HCEC 1CT (cell line): Measurements from ENCODE around the gene UNC5C.

Experiments used
- DNase-seq: peaks from one replicate; pipeline ENCODE4 v3.0.0-alpha.2; 2017

Gene UNC5C

DNA sequence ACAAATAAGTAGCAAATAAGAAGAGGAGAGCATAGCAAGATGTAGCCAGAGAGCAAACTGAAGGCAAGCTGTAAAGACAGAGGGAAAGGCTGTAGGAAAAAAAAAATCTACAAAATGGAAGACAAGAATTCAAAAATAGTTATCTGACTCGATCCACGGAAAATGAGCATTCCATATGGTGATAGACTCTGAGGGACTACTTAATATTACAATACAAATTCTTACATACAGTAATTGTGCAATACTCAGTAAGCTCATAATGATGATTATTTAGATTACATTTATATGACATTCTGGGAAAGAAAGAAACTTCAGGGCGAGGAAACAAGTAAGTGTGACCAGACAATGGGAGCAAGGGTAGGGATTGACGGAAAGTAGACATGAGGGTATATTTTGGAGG is 102.6 kb downstream of the UNC5C start:
- DNase-seq, result no peak

DNA sequence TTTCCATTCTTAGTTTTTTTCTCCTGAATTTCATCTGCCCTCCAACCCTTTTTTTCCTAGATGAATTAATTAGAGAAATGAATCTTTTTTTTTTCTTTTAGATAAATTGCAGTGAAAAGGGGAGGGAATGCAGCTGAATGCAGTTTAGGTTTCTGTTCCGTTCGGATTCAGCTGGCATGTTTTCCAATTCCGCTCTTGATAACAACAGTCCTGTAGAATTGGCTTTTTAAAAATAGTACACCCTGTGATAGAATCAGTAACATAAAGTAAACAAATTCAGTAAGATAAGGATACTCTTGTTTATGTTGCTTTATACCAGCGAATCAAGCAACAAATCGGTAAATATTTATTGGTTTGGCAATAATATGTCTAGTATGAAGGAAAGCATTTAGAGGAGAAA is 103.5 kb downstream of the UNC5C start:
- no peak for DNase-seq

DNA sequence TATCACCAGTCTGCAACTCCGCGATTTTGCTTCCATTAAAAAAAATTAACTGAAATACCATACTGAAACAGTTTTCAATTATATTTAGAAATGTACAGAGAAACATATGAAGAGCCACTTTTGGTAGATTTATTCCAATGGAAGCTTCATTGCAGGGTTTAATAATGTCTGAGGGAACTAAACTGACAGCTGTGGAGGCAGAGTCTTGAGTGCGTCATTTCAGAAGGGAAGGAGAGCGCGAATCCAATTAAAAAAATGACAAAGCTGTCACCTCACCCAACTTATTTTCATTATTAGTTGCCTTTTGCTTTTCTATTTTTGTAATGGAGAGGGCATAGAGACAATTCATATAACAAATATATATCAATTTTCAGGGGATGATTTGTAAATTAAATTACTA is 104.0 kb downstream of the UNC5C start:
- no peak for DNase-seq

DNA sequence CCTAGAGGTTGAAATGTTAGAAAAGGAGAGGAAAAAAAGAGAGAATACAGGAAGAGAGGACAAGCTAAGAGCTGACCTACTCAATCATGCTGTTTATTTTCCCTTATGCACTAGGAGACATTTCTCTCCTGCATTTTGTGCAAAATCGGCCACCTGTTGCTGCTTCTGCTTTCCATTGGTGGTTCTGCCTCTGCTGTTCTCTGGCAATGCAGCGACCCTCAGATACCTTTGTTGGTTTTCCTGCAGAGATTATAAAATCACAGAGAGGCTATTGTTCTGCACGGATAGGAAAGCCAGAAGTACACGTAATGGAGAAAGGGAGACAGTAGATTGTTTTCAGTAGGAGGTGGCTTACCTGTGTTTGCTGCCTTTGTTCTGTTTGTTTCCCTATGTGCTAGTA is 108.9 kb downstream of the UNC5C start:
- DNase-seq, result no peak

DNA sequence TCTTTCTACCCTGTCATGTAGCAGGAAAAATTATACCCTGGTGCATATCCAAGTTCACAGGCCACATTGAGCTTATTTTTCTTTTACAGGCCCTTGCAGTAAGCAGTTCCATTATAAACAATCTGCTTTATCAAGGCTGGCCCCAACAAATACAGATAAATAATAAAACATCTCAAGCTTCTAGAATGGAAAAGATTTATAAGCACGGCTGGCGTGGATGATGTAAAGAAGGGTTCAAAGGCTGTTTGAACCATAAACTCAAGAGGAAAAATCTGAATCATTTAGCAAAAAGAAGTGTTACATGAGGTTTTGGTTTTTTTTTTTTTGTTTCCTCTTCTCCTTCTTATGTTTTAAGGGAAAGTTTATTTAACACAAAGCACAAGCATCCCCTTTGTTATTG is 109.7 kb downstream of the UNC5C start:
- DNase-seq, result no peak

DNA sequence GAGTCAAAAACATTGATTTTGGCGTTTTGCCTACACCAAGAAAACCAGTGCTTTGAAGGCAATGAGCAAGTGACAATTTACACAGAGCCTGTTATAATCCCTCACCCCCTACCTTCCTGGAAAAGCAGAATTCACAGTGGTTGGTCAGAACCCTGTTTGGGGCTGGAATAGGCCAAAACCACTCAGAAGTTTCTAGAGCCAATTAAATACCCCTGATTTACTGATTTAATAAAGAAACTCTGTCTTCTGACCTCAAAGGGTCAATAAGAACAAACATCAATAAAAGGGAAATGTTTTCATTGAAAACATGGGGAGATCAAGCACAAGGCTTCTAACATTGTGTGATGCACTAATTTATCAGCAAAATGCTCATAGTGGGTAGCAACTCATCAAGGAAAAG is 116.3 kb downstream of the UNC5C start:
- no peak for DNase-seq

DNA sequence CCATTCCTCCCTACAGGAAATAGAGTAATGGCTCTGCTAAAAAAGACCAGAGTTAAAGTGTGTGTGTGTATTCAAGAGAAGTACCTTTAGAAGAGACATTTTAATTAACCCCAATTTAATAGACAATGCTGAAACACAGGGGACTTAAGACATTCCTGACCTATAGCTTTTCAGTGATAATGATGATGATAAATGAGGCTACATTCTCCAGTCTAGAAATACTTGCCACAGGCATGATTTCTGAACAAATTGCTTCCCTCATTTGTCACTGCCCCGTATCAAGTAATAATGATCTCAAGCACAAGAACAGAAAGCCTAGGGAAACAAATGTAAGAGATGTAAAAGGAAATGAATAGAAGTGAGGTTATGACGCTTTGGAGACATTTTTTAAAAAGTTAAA is 117.1 kb downstream of the UNC5C start:
- DNase-seq, result no peak

DNA sequence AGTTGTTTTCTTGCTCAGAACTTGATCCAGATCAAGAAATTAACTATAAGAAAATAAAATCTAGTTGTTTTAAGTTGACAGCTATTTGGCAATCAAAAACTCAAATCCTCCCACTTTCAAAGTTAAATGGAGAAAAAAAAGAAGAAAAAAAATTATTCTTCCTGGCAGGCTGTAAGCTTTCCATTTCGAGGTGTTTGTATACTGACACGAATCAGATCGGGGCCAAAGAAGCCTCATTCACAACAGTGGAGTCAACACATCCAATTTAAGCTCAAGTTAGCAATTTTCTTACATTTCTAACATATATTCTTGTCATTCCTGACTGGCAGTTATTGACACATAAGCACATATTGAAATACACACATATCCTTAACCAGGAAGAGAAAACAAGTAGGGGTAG is 119.4 kb downstream of the UNC5C start:
- DNase-seq, result no peak

DNA sequence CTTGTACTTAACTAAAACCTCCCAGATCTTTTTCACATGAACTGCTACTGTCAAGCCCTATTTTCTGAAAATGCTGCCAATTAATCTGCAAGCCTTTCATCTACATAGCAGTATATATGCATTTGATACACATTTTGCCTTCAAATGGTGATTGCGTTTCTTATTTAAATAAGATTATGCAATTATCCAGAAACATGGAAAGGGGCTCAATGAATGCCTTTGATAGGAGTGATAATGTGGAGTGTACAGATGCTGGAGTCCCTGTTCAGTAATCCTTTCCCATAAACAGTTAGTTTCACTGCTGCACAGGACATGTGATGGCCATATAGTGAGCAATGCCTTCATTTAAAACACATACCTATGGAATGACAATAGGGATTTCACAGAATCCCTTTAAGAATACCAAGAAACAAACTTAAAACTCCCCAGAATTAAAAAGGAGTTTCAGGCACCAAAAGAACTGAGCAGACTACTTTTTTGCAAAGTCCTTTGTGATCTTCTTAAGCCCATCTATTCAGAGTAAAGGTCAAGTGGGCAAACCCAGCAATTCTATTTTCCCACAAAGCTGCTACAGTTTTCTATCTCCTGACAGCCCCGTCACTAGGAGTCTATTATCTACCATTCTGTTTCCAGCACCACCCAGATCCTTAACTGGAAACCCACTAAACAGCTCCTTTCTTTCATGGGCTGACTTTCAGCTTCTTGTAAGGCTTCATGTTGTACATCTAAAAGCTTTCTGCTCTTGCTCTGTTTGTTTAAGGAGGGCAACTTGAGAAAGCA is 120.3 kb downstream of the UNC5C start:
- no peak for DNase-seq

DNA sequence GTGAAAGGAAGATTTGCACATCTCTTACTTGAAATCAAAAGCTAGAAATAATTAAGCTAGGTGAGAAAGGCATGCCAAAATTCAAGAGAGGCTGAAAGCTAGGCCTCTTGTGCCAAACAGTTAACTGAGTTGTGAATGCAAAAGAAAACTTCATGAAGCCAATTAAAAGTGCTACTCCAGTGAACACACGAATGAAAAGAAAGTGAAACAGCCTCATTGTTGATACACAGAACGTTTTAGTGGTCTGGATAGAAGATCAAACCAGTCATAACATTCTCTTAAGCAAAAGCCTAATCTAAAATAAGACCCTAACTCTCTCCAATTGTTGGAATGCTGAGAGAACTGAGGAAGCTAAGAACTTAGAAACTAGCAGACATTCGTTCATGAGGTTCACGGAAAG is 122.3 kb downstream of the UNC5C start:
- DNase-seq, result no peak

DNA sequence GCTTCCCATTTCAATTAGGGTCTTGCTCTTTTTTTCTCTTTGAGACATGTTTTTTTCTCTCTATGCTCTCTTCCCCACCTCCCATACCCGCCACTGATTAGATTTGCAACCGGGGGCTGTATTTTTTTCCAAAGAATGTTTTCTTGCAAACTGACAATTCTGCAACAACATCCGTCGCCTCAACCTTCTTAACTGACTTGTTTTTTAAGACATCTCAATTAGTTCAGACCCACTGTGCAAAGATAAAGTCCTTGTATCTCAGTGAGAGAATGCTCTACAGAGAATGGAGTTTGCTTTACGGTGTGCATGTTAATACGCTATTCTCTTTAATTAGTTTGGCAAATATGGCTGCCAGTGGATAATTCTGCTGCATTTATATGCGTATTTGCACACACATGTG is 126.3 kb downstream of the UNC5C start:
- DNase-seq, result no peak

DNA sequence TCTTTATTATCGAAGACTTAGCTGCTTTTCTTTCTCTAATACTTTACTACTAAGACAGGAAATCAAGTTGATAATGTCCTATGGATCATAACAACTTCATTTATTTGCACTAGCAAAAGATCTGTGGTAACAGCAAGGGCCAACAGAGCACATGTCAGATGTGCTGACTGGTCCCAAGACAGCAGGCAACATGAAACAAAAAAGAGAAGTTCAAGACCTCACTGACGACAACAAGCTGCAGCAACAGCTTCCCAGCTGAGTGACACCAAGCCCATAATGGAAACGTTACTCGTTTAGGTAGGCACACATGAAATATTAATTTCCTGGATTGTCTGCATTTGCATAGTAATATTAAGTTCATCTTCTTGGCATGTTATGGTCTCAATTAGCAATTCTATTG is 126.9 kb downstream of the UNC5C start:
- DNase-seq, result no peak

DNA sequence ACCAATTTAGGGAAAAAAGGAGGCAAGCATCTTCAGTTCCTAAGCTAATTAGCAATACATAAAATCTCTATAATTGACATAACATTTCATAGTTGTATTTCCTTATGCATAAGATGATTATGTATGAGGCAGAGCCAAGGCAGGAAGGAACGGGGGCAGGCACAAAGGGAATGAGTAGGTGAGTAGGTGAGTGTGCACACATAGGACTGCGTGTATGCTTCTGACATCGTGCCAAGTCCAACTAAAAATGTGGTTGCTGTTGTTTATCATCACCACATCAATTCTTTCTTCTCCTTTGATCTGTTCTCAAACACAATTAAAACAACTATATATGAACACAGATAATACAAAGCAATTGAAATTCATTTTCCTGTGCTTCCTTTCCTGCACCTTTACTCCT is 131.2 kb downstream of the UNC5C start:
- DNase-seq, result no peak

DNA sequence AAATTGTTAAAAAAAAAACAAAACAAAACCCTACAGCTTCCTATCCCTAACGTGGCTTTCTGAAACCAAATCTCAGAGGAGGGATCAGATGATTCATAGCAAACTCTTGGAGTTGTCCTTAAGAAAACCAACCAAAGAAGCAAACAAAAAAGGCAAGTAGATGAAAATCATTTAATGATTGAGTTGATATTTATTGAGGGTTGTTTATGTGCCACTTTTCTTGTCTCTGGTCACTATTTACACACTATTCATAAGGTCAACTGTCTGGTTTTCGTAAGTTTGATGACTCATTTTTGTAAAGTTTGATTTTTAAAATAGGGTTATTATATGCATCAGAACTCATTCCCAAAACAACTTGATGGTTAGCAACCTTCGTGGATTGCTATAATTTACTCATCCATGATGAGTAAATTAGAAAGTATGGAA is 133.4 kb downstream of the UNC5C start:
- no peak for DNase-seq

DNA sequence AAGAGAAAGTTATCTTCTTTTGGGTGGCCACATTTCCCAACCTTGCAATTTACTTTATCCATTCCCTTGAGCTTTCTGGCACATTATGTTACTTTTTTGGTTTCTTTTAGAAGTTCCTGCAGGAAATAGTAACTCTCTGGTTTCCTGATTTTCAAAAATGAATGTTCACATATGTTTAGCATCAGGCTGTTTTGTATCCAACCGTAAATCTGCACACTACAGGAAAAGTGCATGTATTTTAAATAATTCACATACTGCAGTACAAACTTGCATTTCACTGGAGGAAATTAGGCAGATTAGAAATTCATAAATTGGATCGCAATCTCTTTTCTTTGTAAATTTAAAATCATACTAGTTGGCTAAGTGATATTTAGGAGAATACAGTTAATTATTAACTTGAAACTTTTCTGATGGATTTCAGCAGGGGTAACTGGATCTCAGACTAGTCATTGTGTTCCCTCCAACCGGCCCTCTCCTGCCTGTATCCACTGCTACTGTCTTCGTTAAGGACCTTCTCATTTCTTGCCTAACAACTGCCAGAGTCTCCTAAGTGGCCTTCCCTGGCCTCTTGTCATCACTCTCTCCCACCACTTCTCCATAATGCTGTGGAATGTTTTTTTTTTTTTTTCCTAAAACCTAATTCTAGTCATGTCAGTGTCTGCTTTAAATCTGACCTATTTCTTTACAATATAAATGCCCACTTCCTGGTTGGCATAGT is 137.2 kb downstream of the UNC5C start:
- DNase-seq, result no peak

DNA sequence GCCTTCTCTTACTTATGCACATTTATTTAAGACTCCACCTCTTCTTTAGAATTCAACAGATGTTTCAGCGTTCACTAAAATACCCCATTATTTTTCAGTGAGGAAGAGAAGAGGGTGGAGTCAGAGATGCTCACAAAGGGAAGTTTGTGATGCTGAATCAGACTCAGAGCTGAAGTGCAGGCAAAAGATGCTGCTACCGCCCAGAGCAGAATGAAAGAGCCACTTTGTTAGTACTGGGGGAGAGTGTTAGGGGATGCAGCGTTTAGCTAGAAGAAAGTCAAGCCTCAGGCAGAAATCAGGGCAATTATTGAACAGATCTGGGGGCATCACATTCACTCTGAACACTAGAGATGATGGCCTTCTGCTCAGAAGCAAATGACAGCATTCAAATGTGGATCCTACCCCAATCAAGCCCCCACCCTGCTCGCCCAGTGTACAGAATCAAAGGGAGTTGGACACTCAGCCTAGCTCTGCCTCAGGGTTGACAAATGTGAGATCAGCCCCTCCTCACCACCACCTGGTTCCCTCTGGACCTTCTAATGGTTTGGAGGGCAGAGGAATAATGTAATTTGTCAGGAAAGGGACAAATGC is 138.3 kb downstream of the UNC5C start:
- DNase-seq, result no peak

DNA sequence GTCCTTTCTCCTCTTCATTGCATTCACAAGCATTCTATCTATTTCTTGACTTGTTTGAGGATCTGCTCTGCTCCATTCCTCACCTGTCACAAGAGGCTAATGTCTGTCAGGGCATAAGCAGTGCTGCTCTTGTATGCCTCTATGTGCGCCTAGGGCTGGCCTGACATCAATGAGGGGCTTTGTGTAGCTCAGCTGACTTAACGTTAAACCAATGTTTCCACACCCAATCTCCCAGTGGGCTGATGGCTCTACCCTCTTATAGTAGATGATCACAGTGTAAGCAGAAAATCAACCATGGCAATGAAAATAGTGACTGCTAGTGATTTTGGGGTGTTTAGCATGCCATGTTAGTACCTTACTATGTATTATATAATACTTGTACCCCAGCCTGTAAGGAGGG is 139.0 kb downstream of the UNC5C start:
- DNase-seq, result no peak

DNA sequence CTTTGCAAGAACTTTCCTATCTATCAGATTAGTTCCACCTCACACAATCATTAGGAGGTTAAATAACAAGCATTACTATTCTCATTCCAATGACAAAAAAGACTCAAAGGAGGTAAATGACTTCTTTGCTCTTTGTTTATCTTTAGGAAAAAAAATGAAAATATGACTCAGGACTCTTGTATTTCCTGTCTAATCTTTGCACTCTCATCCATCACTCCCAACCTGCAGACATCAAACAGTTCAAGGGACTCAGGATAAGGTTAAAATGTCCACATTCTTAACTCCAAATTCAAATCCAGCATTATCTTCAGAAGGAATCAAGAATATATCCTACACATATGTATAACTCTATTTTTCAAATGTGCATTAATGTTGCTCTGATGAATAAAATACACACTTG is 139.6 kb downstream of the UNC5C start:
- DNase-seq, result no peak

DNA sequence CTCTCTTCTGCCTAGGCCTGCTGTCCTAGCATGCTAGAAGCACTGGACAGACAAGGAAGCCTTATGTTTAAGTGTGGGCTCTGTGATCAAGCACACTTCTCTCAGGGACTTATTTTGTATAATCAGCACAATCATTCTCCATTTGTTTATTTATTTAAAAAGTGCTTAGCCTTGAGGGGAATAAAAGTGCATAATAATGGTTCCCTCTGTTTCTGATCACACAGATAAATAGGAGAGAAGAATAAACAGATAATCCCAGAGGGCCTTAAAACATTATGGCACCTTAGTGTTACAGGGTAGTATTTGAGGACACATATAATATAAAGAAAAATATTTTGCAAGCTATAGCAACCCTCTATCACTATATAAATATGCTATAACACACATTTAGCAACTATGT is 146.5 kb downstream of the UNC5C start:
- no peak for DNase-seq

DNA sequence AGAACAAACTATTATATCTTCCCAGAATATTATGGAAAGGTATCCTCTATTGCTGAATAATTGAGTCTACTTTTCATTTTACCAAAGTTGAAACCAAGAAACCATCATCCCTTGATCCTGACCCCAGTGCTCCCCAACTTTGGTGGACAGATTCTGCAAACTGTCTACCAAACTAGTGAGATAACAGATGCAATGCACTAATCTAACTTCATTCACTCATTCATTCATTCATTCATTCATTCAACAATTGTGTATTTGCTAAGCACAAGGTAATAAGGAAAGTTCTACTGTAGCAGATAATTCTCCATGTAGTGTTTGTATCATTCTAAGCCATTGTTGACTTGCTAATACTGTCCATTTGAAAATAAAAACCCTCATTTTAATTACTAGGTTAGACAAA is 150.6 kb downstream of the UNC5C start:
- no peak for DNase-seq

DNA sequence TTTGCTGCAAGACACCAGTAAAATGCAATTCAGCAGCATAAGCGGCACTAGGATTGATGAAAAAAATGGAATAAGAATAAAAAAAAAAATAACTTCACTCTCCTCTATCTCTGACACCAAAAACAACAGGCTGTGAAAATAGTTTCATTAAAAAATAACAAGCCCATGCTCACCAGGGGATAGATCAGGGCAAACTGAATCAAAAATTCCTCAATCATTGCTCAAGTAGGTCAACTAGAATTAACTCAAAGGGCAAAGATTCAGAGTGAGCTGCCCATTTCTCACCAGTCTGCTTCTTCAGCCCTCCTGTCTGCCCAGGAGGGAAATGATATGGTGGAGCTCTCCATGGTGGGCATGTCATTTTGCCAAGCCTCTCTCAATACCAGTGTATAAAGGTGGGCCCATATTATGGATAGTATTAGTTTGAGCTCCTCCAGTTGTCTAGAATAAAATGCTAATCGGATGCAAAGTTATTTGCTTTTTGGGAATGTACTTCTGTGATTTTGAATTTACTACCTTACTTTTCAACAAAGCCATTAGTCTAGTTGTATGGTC is 153.9 kb downstream of the UNC5C start:
- DNase-seq, result no peak

DNA sequence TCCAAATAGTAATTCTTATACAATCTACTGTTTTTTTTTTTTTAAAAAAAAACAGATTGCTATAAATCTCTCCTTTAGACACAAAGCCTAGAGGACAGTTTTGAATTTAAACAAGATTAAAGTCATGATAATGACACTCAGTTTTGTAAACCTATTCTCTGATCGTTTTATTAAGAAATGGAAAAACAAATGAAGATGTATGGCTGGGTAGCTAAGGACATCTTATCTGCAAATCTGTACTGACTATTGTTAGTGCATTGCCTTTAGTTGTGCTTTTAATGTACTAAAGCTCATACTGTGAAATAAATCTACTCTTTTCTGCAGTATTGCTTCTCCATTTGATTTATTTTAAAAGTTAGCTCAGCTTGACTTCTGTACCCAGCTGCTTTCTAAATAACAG is 155.0 kb downstream of the UNC5C start:
- DNase-seq, result no peak

DNA sequence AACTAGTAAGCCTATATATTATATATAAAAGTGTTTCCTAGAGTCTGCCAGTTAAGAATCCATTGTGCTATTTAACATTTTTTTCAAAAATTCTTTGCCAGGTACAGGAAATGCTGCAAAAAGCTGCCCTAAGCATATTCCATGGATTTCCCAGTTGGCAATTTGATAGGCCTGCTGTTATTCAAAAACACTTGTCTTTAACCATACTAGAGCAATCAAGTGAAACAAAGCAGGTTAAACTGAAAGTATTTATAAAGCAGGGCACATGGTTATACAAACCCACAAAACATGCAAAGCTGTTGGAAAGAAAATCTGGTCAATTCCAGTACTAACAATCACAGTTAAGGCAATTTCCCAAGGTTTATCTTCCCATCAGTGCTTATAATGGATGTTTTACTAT is 159.9 kb downstream of the UNC5C start:
- DNase-seq, result no peak

DNA sequence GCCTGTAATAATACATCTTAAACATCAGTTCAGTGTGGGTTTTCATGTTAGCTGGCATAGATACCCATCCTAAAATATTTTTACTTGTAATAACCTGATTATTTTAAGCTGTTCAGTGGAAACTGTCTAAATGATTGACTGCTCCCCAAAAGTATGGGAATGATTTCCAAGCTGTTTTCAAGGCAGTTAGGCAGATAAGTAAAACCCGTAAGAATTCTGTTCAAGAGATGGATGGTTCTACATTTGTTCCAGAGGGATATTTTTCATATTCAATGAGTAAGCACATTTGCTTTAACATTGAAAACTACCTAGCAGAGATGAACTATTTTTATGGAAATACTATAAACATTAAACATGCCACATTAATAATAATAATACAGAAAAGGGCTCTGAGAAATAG is 161.1 kb downstream of the UNC5C start:
- no peak for DNase-seq
